T-cell (primary cell): ENCODE results near the gene TRMT61A. TPM values are rescaled to one million over a fixed set of nuclear protein-coding genes. Genes with fewer than 3 reads are reported as not detected.

ENCODE experiments used
- ATAC-seq, 4 experiments: fragments of 200-7000 bp in 3 of 4; fragments of 150-1000 bp in 1 of 4; cut with Tn5 transposase; replicated peaks in 1 of 4; 1 replicate in 3 of 4; 2 replicates in 1 of 4; pipeline ENCODE4 v1.10.0; 2021; ENCODE audit warnings: moderate library complexity in 3 of 4, mild to moderate bottlenecking in 2 of 4, moderate number of reproducible peaks in 1 of 4
- CTCF ChIA-PET, 2 donors: fragments of 300-600 bp; sonication (Branson Sonifier 250); formaldehyde crosslinking; loops; one replicate each; lab custom pipeline; 2022; ENCODE audit warnings: antibody characterized with exemption in 2 of 2; lab: Charles Lee
- POLR2A ChIA-PET, 2 donors: fragments of 300-600 bp; sonication (Branson Sonifier 250); formaldehyde crosslinking; loops; one replicate each; lab custom pipeline; 2022; ENCODE audit warnings: antibody characterized with exemption in 2 of 2; lab: Charles Lee
- DNase-seq, 35 experiments: peaks; one replicate each; pipeline versions ENCODE4 v3.0.0 to v3.0.0-alpha.2; 2013 to 2023
- H3K27ac ChIP-seq: one replicate; pipeline ENCODE4 v1.5.1; 2013; ENCODE audit warnings: low read length
- H3K27me3 ChIP-seq, 2 experiments: replicated peaks in 1 of 2; 1 replicate in 1 of 2; 2 replicates in 1 of 2; pipeline versions ENCODE4 v1.6.1 to v1.7.0; 2013; ENCODE audit warnings: low read length in 1 of 2, mixed read lengths in 1 of 2; ENCODE audit not compliant: control insufficient read depth in 2 of 2, insufficient read depth in 2 of 2; ENCODE audit errors: extremely low read depth in 1 of 2
- H3K36me3 ChIP-seq, 2 donors: 1 replicate in 1 of 2; 2 replicates in 1 of 2; pipeline versions ENCODE4 v1.6.1 to v1.7.0; 2013; ENCODE audit warnings: low read length in 1 of 2; ENCODE audit not compliant: control insufficient read depth in 2 of 2, insufficient read depth in 1 of 2; ENCODE audit errors: extremely low read depth in 1 of 2
- H3K4me1 ChIP-seq, 2 experiments: 1 replicate in 1 of 2; 2 replicates in 1 of 2; pipeline versions ENCODE4 v1.6.1 to v1.7.0; 2013; ENCODE audit warnings: low read length in 2 of 2, mixed read lengths in 1 of 2; ENCODE audit not compliant: insufficient read depth in 2 of 2, control insufficient read depth in 1 of 2; ENCODE audit errors: extremely low read depth in 1 of 2
- H3K4me3 ChIP-seq, 2 donors: 1 replicate in 1 of 2; 2 replicates in 1 of 2; pipeline versions ENCODE4 v1.5.1 to v1.7.0; 2013; ENCODE audit warnings: mild to moderate bottlenecking in 2 of 2, low read length in 1 of 2, moderate library complexity in 1 of 2; ENCODE audit not compliant: control insufficient read depth in 1 of 2; ENCODE audit errors: extremely low read depth in 1 of 2
- H3K9me3 ChIP-seq: 2 replicates; pipeline ENCODE4 v1.7.0; 2013
- H3K27ac Mint-ChIP-seq, 2 donors: one replicate each; pipeline ENCODE4 v1.8.0; 2020 to 2021; ENCODE audit warnings: mild to moderate bottlenecking in 2 of 2, mixed read lengths in 2 of 2
- H3K27me3 Mint-ChIP-seq, 2 donors: one replicate each; pipeline ENCODE4 v1.8.0; 2021 to 2022; ENCODE audit warnings: mixed read lengths in 2 of 2
- H3K36me3 Mint-ChIP-seq: one replicate; pipeline ENCODE4 v1.8.0; 2021; ENCODE audit warnings: mixed read lengths
- H3K4me1 Mint-ChIP-seq, 3 donors: one replicate each; pipeline ENCODE4 v1.8.0; 2020 to 2022; ENCODE audit warnings: mixed read lengths in 3 of 3, mild to moderate bottlenecking in 1 of 3
- H3K4me3 Mint-ChIP-seq, 3 donors: one replicate each; pipeline ENCODE4 v1.8.0; 2020 to 2022; ENCODE audit warnings: mild to moderate bottlenecking in 3 of 3, mixed read lengths in 3 of 3, moderate library complexity in 3 of 3
- H3K9me3 Mint-ChIP-seq, 3 donors: one replicate each; pipeline ENCODE4 v1.8.0; 2020 to 2022; ENCODE audit warnings: mixed read lengths in 3 of 3
- WGBS: methylation state at CpG from one replicate; pipeline ENCODE4 v1.1.5; 2013; ENCODE audit warnings: missing lambda C conversion rate; ENCODE audit not compliant: insufficient coverage; 5-methylcytosine and 5-hydroxymethylcytosine counted together
- total RNA-seq, 35 experiments: library from RNA in 6 of 35; stranded (reverse) in 6 of 35; fragments of 120-200 nt in 1 of 35; gene quantifications; one replicate each; pipeline versions ENCODE4 v1.2.1 to v1.2.4 and lab custom pipeline; 2013 to 2026

Gene TRMT61A
- total RNA-seq, 5 donors from 2014 or later (not counting 1 experiment from before 2014, with no cell fraction given): 10.0 to 20.3 (median 17.6) TPM

DNA sequence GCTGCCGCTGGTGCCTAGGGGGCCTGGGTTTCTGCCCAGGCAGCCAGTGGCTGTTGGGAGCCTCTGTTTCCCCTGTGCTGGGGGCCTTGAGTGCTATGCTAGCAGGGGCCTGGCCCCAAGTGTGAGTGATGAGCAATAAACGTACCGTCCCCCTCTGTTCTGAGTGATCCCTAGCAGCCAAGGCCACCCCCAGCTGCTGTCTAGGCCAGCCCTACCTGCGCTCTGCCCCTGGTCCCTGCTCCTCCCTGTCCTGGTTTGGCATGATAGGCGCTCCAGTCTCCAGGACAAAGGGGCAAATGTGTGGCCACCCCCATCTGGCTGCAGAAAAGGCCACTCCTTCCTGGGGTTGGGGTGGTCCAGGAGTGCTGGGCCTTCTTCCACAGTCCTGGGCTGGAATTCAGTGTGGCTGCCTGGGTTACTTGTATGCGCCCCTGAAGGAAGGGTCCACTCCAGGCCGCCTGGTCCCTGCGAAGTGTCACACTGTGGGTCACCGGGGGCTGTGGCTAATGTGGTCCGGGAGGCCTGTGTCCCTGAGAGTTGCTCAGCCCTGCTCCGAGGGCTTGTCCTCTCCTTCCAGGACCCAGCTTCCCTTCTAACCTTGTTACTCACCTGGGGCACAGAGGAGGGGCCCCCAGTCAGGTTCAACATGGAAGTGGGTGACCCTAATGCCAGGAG lies 7.0 kb downstream of the TRMT61A start:
- no peak overlapping the region for H3K27ac Mint-ChIP-seq
- Histone ChIP-seq H3K9me3 (no peaks in the 10 kb centered on the region), H3K36me3 (peaks cover 5 to 14% of the 10 kb centered on the region in 2 donors), H3K4me1 (peaks cover 0 to 7% of the 10 kb centered on the region in 2 experiments), H3K27ac (no peak overlapping the region), H3K4me3 (no peak overlapping the region), H3K27me3 (peaks cover 0 to 11% of the 10 kb centered on the region in 2 experiments)
- no peaks in the 10 kb centered on the region for H3K9me3 Mint-ChIP-seq
- peaks cover 6 to 11% (median 9%) of the 10 kb centered on the region in 3 donors for H3K4me1 Mint-ChIP-seq
- ChIA-PET POLR2A (no interaction called here), CTCF (no interaction called here)
- no peak overlapping the region for H3K4me3 Mint-ChIP-seq
- no peaks in the 10 kb centered on the region for H3K36me3 Mint-ChIP-seq
- ATAC-seq: no peak
- peaks cover 0 to 4% of the 10 kb centered on the region in 2 donors for H3K27me3 Mint-ChIP-seq
- DNase-seq: no peak
- WGBS: 88% methylated on average over 6 of the region's 11 CpGs

- no peak for DNase-seq
- CTCF ChIA-PET: no interaction called here
- Histone ChIP-seq H3K9me3 (no peaks in the 10 kb centered on the region), H3K27ac (no peak overlapping the region), H3K36me3 (peaks cover 5 to 14% of the 10 kb centered on the region in 2 donors), H3K4me1 (peaks cover 0 to under 1% of the 10 kb centered on the region in 2 experiments), H3K4me3 (no peak overlapping the region), H3K27me3 (peaks cover 0 to 17% of the 10 kb centered on the region in 2 experiments)
- Mint-ChIP-seq H3K4me3 (no peak overlapping the region), H3K4me1 (peaks cover 0 to 4% (median 3%) of the 10 kb centered on the region in 3 donors), H3K27ac (peak overlapping the region in 1 of 2 donors; percentile 59), H3K36me3 (no peaks in the 10 kb centered on the region), H3K9me3 (no peaks in the 10 kb centered on the region), H3K27me3 (peaks cover 0 to 4% of the 10 kb centered on the region in 2 donors)
- WGBS: 89% methylated on average over 9 of the region's 9 CpGs
- POLR2A ChIA-PET: no interaction called here
- no peak for ATAC-seq
Observed at GRCh38 chr14:103536693-103537092, 7.7 kb downstream of the TRMT61A start.

- no peak for DNase-seq
Observed at GRCh38 chr14:103537175-103537990, 8.4 kb downstream of the TRMT61A start.

GRCh38 chr14:103538291-103539055 lies 9.5 kb downstream of the TRMT61A start:
- CTCF ChIA-PET: no interaction called here
- H3K4me1 Mint-ChIP-seq: no peaks in the 10 kb centered on the region
- 80% methylated on average over 16 of the region's 30 CpGs for WGBS
- no peak overlapping the region for H3K27ac ChIP-seq
- H3K9me3 Mint-ChIP-seq: no peaks in the 10 kb centered on the region
- H3K36me3 ChIP-seq: peaks cover 0 to 14% of the 10 kb centered on the region in 2 donors
- H3K9me3 ChIP-seq: no peaks in the 10 kb centered on the region
- H3K4me1 ChIP-seq: no peaks in the 10 kb centered on the region
- POLR2A ChIA-PET: interaction anchor here in 1 of 2 donors (0.7 kb wide), 1 partner anchor 111 kb away, joined by 3 read pairs; no protein-coding TSS in a partner anchor
- H3K4me3 Mint-ChIP-seq: no peak overlapping the region
- H3K27me3 ChIP-seq: peaks cover 0 to 35% of the 10 kb centered on the region in 2 experiments
- H3K4me3 ChIP-seq: no peak overlapping the region
- no peak for ATAC-seq
- no peak for DNase-seq
- H3K36me3 Mint-ChIP-seq: no peaks in the 10 kb centered on the region
- H3K27ac Mint-ChIP-seq: no peak overlapping the region
- peaks cover 0 to 4% of the 10 kb centered on the region in 2 donors for H3K27me3 Mint-ChIP-seq

More at GRCh38 chr14:103537175-103537990, 8.4 kb downstream of the TRMT61A start:
- Mint-ChIP-seq H3K4me3 (no peak overlapping the region), H3K36me3 (no peaks in the 10 kb centered on the region), H3K9me3 (no peaks in the 10 kb centered on the region), H3K4me1 (no peaks in the 10 kb centered on the region), H3K27ac (no peak overlapping the region), H3K27me3 (peaks cover 0 to 4% of the 10 kb centered on the region in 2 donors)
- H3K36me3 ChIP-seq: peaks cover 2 to 14% of the 10 kb centered on the region in 2 donors
- CTCF ChIA-PET: no interaction called here
- no peaks in the 10 kb centered on the region for H3K9me3 ChIP-seq
- no peak overlapping the region for H3K4me3 ChIP-seq
- ATAC-seq: no peak
- 85% methylated on average over 13 of the region's 18 CpGs for WGBS
- peaks cover 0 to 24% of the 10 kb centered on the region in 2 experiments for H3K27me3 ChIP-seq
- no peak overlapping the region for H3K27ac ChIP-seq
- POLR2A ChIA-PET: no interaction called here
- no peaks in the 10 kb centered on the region for H3K4me1 ChIP-seq

GRCh38 chr14:103539056-103539825 lies 10.2 kb downstream of the TRMT61A start:
- H3K27ac Mint-ChIP-seq: no peak overlapping the region
- Histone ChIP-seq H3K4me1 (no peaks in the 10 kb centered on the region), H3K36me3 (peaks cover 0 to 11% of the 10 kb centered on the region in 2 donors), H3K4me3 (no peak overlapping the region), H3K27ac (no peak overlapping the region), H3K27me3 (peaks cover 0 to 43% of the 10 kb centered on the region in 2 experiments), H3K9me3 (no peaks in the 10 kb centered on the region)
- no peaks in the 10 kb centered on the region for H3K4me1 Mint-ChIP-seq
- H3K9me3 Mint-ChIP-seq: no peaks in the 10 kb centered on the region
- ChIA-PET CTCF (no interaction called here), POLR2A (no interaction called here)
- H3K36me3 Mint-ChIP-seq: no peaks in the 10 kb centered on the region
- no peak for DNase-seq
- H3K27me3 Mint-ChIP-seq: peaks cover 0 to 4% of the 10 kb centered on the region in 2 donors
- H3K4me3 Mint-ChIP-seq: no peak overlapping the region
- 70% methylated on average over 24 of the region's 28 CpGs for WGBS
- ATAC-seq: peak in 1 of 4 experiments; percentile 35
